Activated CD4-positive, alpha-beta T cell treated with anti-CD3 and anti-CD28 coated beads for 24 hours (primary cell): ENCODE results near the gene ZNF771.
A peak's percentile ranks its signal among the peaks of the same experiment; 100 is the strongest.
"Not testable (repeated sequence)": the region's sequence is repeated elsewhere in the genome, so short reads cannot be mapped to it uniquely, and the experiment has no call there.

ENCODE experiments used
- DNase-seq, 2 donors: peaks; one replicate each; pipeline ENCODE4 v3.0.0-alpha.2; 2020; ENCODE audit warnings: low read depth in 2 of 2

The ZNF771 gene

DNA sequence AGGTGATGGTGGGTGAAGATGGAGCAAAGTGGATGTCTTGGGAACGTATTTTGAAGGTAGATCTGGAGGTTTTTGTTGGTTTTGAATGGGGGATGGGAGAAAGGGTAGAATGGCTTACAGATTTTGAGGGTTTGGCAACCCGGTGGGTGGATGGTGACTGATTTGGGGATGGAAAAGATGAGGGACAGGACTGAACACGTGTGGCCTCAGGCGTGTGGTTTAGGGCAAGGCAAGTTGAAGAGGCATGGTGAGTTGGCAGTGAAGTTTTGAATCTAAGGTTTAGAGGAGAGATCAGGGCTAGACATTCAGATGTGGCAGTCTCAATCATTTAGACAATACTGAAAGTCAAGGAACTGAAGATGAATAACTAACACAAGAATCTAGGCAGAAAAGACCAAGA is 27.4 kb downstream of the ZNF771 start:
- peak in 1 of 2 donors; percentile 62 for DNase-seq

DNA sequence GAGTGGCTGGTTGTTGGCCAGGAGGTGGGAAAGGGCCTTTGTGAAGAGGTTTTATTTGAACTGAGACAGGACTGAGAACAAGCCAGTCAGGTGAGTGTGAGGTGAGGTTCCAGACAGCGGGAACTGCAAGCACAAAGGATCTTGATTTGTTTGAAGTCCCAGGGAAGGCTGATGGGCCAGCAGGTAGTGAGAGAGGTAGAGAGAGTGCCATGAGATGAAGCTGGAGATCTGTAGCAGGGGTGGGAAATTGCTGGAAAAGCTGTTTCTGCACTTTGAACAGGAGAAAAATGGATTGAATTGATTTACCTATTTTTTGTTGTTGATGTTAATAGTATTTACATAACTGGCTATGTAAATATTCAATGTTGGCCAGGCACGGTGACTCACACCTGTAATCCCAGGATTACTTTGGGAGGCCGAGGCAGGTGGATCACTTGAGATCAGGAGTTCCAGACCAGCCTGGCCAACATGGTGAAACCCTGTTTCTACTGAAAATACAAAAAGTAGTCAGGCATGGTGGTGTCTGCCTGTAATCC is 30.2 kb downstream of the ZNF771 start:
- DNase-seq: no peak

DNA sequence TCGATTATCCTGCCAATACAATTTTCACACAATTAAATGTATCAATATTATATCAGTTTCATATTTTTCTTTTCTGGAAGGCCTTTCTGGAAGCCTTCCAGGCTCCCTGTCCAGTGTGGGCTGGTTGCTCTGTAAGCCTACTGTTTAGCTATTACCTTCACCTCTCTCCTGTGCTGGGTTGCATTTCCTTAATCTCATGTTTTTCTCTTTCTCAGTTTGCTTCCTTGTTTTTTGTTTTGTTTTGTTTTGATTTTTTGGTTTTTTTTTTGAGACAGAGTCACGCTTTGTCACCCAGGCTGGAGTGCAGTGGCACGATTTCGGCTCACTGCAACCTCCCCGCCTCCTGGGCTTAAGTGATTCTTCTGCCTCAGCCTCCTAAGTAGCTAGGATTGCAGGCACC is 31.4 kb downstream of the ZNF771 start:
- DNase-seq: no peak

DNA sequence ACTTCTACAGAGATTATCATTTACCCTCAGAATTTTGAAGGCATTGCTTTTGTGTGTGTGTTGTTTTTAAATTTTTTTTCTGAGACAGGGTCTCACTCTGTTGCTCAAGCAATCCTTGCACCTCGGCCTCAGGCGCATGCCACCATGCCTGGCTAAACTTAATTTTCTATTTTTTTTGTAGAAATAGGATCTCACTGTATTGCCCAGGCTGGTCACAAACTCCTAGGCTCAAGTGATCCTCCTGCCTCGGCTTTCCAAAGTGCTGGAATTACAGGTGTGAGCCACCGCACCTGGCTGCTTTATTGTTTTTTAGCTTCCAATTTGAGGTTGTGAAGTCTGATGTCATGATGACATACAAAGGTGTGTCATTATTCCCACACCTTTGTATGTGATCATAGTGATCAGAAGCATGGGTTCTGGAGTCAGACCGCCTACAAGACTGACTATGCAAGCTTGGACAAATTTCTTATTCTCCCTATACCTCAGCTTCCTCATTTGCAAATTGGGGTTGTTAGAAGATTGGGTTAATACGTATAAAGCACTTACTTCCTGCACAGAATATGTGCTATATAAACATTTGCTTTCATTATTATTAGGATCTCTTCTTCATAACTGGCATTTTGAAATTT is 32.4 kb downstream of the ZNF771 start:
- no peak for DNase-seq

DNA sequence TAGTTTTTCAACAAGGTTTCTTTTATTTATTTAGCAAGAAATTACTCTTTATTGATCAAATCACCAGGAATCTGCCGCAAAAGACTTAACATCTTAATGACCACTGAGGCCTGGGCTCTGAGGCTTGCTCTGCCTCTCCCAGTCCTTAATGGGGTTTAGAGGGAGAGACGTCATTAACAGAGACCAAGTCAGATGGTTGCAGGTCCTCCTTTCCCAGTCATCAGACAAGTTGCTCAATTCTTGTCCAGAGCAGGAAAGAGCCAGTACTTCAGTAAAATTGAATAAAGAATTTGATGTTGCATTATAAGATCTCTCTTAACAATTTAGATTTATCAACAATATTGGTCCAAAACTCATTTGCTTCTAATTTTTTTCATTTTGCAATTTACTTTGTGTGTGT is 36.2 kb downstream of the ZNF771 start:
- DNase-seq: no peak

DNA sequence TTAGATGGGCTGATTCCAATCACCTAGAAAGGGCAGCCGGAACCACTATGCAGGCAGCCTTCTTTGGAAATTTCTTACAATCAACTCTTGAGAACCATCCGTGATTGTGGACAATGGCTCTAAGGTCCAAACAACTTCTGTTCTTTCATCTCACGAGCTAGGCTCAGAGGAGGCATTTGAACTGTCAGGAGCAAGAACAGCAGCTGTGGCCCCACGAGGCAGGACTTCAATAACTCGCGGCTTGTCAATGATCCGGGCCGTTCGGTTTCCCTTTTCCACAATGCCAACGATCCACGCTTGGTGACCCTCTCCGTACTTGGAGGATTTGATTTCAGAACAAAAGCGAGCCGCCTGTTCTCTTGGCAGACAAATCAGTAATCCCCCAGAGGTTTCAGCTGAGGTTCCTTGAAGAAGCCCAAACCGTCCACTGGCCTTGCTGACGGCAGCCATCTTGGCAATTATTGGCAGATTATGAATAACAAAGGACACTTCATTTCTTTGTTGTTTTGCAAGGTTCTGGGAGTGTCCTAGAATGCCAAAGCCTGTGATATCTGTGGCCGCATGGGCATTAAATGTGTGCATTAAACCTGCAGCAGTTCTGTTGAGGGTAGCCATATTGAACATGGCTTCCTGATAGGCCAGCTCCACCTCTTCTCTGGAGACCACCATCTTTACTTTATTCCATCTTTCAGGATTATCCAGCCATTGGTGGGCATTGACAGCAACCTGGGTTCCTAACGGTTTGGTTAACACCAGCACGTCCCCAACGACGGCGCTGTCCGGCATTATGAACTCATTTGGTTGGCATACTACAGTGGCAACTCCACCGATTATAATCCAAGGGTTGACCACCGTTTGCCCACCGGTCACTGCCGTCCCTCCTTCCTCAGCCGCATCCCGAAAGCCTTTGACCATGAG is 37.1 kb downstream of the ZNF771 start:
- no peak for DNase-seq

DNA sequence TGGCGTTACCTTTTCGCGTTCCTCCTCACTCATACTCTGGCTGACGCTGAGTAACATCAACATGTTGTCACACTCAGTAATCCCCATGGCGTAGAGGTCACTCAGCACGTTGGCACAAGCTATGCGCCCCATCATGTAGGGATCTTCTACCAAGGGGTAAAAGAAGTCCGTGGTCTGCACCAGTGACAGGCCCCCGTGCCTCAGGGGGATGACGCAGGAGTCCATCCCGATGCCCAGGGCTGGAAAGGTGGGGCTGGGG is 37.7 kb downstream of the ZNF771 start:
- no peak for DNase-seq

DNA sequence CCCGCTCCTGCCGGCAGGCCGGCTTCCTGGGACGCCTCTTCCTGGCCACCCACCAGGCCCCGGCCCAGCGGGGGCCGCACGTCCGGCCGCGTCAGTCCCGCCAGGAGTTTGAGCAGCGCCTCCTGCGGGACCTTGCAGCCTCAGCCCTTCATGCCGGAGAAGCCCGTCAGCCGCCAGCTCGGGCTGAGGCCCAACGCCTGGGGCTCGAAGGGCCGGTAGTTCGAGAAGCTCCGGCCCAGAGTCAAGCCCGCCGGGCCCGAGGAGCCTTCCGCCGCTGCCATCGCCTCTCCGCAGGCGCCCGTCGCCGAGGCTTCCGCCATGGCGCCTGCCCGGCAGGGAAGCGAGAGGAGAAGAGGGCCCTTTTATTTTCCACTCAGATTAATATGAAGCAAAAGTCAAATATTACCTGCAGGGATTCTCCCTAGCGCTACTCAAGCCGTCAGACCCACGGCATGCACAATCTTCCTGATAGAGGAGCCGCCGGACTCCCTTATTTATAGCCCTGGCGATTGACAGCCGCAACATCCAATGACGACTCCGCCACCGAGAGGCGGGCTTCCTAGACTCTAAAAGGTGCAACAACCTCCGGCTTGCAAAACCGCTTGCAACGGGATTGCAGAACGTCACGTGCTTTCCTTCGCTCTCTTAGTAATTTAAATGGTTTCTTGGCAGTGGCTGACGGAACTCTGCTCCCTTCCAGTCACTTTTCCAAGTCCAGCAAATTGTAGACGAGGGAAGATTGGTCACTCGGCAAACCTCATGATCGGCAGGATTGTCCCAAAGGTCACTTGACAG is 38.2 kb downstream of the ZNF771 start, which contains the start of gene SEPHS2:
Gene SEPHS2 (minus strand): TSS at position 467 of the 795 bp plus-strand sequence. CDS start 147 bp downstream, at position 320.
- peak; percentile 95 to 98 for DNase-seq

DNA sequence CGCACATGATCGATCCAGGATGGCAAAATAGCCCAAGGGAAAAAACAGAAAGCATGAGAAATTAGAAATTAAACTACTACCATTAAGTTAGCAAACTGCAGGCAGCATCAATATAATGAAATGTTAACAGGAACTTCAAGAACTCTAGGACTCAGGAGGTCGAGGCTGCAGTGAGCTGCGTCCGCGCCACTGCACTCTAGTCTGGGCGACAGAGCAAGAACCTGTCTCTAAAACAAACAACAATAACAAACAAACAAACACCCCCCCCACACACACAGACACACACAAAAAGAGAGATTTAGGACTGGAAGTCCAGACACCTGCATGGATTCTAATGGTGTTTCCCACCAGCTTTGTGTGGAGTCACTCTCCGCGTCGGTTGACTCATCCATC is 38.8 kb downstream of the ZNF771 start:
- no peak for DNase-seq

DNA sequence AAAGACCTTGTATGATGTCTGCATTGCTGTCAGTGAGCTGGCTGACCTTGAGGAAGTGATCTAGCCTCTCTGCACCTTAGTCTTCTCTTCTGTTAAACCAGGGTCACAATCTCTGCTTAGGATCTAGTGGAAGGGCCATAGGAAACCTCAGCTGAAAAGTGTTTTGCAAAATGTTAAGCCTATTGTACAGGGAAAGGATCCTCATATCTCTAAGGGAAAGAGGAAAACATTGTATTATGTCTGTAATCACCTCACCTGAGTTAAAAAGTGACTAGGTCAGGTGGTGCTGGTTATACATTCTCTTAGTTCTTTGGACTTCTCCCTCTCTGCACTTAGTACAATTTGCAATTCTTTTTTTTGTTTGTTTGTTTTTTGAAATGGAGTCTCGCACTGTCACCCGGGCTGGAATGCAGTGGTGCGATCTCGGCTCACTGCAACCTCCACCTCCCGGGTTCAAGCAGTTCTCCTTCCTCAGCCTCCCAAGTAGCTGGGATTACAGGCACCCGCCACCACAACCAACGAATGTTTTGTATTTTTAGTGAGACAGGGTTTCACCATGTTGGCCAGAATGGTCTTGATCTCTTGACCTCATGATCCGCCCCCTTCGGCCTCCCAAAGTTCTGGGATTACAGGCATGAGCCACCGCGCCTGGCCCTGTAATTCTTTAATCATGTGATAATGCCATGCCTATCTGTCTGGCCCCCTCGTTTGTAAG is 40.3 kb downstream of the ZNF771 start:
- no peak for DNase-seq

DNA sequence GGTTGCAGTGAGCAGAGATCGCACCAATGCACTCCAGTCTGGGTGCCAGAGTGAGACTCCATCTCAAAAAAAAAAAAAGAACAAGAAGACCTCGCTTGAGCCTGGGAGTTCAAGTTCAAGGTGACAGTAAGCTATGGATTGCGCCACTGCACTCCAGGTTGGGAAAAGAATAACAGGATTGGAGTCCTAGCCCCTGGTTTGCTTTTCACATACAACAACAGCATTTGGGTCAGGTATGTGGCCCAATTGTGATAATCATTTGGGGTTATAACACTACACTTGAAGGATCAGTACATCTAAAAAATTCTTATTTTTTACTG is 41.7 kb downstream of the ZNF771 start:
- no peak for DNase-seq

DNA sequence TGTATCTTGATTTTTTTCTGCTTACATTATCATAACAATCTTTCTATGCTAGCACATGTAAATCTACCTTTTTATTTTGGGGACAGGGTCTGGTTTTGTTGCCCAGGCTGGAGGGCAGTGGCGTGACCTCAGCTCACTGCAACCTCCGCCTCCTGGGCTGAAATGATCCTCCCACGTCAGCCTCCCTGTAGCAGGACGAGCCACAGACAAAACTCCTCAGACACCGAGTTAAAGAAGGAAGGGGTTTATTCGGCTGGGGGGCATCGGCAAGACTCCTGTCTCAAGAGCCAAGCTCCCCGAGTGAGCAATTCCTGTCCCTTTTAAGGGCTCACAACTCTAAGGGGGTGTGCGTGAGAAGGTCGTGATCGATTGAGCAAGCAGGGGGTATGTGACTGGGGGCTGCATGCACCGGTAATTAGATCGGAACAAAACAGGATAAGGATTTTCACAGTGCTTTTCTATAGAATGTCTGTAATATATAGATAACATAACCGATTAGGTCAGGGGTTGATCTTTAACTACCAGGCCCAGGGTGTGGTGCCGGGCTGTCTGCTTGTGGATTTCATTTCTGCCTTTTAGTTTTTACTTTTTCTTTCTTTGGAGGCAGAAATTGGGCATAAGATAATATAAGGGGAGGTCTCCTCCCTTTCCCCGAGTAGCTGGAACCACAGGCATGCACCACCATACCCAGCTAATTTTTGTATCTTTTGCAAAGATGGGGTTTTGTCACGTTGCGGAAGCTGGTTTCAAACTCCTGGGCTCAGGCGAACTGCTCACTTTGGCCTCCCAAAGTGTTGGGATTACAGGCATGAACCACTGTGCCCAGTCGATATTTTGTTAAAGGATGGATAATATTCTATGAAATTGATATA is 45.5 kb downstream of the ZNF771 start:
- DNase-seq: not testable (repeated sequence)

DNA sequence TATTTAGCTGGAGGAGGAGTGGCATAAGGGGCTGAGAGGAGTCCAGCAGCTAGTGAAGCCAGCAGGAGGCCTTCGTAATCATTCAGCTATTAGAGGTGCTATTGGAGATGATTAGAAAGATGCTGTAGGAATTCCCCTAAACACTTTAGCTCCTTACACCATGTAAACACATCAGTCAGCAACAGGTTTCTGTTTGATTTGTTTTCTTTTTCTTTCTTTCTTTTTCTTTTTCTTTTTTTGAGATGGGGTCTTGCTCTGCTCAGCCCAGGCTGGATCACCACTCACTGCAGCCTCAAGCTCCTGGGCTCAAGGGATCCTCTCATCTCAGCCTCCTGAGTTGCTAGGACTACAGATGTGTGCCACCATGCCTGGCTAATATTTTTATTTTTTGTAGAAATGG is 48.9 kb downstream of the ZNF771 start:
- DNase-seq: no peak

DNA sequence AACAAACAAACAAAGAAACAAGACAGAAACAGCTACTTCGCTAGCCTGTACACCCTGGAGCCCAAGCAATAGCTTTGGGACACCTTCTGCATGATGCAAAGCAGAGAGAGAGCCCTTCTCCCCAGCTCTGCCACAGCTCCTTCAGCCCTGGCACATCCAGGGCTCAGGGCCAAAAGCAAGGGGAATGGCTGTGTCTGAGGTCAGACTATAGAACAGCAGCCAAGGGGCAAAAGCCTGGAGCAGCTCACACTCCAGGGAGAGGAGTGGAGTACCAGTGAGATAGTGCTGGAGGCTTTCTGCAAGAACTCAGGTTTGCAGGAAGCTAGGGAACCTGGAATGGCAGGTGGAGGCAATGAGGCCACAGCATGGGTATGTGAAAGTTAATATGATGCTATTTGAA is 49.9 kb downstream of the ZNF771 start:
- DNase-seq: no peak

DNA sequence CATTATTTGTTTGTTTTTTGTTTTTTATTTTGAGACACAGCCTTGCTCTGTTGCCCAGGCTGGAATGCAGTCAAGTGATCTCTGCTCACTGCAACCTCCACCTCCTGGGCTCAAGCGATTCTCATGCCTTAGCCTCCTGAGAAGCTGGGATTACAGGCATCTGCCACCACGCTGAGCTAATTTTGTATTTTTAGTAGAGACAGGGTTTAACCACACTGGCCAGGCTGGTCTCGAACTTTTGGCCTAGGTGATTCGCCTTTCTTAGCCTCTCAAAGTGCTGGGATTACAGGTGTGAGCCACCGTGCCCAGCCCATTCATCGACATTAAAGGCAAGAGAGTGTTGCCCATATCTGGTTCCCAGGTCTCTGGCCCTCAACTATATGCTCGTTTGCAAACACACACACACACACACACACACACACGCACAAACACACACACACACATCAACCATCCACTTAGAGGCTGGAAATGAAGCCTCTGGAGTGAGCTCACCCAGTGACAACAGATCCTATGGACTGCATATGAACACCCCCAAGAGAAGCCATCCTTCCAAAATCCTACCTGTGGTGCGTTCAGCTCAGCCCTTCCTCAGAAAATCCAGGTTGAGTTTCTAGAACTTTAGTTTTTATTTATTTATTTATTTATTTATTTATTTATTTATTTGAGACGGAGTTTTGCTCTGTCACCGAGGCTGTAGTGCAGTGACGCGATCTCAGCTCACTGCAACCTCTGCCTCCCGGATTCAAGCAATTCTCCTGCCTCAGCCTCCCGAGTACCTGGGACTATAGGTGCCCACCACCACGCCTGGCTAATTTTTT is 50.5 kb downstream of the ZNF771 start:
- no peak for DNase-seq

DNA sequence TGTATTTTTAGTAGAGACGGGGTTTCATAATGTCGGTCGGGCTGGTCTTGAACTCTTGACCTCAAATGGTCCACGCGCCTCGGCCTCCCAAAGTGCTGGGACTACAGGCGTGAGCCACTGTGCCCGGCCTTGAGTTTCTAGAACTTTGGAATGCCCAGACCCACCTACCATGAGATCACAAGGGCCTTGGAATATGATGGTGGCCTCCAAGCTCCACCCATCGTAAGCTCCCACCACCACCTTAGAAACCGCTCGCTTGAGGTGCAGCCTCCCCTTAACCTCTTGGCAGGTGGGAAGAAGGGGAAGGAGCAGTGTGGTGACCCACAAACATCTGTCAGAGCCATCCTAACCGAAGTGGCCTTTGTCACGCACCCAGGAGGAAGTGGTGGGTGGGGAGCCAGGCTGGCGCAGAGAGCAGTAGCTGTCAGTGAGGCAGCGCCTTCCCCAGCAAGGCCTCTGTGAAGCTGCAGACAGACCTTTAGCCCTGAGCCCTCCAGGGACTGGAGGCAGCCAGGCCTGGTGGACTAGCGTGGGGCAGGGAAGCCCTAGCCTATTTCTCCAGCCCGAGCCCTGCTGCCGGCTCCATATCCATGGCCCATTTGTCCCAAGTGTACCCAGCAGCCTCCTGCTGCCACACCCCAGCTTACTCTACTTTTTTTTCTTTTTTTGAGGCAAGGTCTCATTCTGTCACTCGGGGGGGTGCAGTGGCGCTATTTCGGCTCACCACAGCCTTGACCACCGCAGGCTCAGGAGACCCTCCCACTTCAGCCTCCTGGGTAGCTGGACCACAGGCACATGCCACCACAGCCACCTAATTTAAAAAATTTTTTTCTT is 51.4 kb downstream of the ZNF771 start:
- DNase-seq: peak; percentile 77 to 82

DNA sequence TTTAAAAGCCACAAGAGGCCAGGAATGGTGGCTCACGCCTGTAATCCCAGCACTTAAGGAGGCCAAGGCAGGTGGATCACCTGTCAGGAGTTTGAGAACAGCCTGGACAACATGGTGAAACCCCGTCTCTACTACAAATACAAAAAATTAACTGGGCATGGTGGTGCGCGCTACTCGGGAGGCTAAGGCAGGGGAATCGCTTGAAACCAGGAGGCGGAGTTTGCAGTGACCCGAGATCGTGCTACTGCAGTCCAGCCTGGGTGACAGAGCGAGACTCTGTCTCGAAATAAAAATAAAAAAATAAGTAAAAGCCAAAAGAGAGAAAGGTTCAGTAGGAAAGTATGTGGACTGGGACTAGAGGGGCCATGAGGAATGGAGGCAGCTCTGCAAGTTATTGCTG is 52.0 kb downstream of the ZNF771 start:
- DNase-seq: no peak

DNA sequence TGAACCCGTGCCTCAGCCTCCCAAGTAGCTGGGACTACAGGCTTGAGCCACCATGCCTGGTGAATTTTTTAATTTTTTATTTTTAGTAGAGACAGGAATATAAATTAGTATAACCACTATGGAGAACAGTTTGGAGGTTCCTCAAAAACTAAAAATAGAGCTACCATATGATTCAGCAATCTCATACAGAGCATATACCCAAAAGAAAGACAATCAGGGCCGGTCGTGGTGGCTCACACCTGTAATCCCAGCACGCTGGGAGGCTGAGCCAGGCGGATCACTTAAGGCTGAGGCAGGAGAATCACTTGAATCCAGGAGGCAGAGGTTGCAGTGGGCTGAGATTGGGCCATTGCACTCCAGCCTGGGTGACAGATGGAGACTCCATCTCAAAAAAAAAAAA is 54.0 kb downstream of the ZNF771 start:
- DNase-seq: not testable (repeated sequence)

DNA sequence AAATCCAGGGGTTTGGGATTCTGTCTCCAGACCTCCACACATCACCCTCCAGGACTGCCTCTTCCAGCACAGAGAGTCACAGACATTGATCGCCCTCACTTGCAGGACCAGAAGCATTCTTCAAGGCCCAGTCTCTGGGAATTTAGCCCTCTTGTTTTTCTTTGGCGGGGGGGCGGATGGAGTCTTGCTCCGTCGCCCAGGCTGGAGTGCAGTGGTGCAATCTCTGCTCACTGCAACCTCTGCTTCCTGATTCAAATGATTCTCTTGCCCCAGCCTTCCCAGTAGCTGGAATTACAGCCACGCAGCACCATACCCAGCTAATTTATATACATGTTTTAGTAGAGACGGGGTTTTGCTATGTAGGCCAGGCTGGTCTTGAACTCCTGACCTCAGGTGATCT is 56.7 kb downstream of the ZNF771 start:
- no peak for DNase-seq
